WI38 (cell line): Measurements from ENCODE around the gene RASD1.
"Not testable (repeated sequence)": the region's sequence is repeated elsewhere in the genome, so short reads cannot be mapped to it uniquely, and the experiment has no call there.

Experiments
- H3K4me3 ChIP-seq: 2 replicates; pipeline ENCODE4 v1.5.1; 2011; ENCODE audit warnings: low read depth, mild to moderate bottlenecking, control low read depth, low read length
- TF ChIP-seq, protein P1 (sequence below): IDR thresholded peaks from 2 replicates; pipeline ENCODE4 v1.5.1; 2012; ENCODE audit warnings: low read depth, mild to moderate bottlenecking, control low read depth, low read length

Gene RASD1

DNA sequence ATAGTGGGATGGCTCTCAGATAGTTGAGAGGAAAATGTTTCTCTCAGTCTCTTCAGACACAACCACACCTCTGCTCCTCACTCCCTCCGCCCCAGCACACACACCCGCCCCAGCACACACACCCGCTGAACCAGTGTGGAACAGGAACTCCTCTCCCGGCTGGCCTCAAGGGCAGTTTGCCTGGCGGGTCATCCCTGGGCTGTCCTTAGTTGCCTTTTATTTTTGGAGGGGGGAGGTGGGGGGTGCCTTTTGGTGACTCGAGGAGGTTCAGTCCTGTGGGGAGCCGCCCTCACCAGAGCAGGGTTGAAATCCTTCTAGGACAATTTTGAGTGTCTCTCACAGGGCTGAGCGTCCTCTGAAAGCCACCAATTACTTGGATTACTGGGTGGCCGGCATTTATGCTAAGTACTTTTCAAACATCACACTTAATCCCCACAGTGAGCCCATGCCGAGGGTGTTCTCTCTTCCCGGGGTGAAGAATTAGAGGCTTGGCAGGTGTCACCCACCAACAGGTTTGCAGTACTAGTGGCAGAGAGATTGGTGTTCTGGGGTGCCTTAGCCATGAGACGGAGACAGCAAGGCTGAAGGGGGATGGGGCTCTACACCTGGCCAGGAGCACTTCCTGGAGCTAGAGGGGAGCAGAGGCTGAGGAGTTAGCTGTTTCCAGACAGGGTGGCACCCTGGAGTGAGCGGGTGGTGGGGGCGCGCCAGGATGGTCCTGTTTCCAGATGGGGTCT, 2.8 kb downstream of the RASD1 start:
- TF ChIP-seq, protein P1, sequence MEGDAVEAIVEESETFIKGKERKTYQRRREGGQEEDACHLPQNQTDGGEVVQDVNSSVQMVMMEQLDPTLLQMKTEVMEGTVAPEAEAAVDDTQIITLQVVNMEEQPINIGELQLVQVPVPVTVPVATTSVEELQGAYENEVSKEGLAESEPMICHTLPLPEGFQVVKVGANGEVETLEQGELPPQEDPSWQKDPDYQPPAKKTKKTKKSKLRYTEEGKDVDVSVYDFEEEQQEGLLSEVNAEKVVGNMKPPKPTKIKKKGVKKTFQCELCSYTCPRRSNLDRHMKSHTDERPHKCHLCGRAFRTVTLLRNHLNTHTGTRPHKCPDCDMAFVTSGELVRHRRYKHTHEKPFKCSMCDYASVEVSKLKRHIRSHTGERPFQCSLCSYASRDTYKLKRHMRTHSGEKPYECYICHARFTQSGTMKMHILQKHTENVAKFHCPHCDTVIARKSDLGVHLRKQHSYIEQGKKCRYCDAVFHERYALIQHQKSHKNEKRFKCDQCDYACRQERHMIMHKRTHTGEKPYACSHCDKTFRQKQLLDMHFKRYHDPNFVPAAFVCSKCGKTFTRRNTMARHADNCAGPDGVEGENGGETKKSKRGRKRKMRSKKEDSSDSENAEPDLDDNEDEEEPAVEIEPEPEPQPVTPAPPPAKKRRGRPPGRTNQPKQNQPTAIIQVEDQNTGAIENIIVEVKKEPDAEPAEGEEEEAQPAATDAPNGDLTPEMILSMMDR, result no peak
- no peak overlapping the region for H3K4me3 ChIP-seq

DNA sequence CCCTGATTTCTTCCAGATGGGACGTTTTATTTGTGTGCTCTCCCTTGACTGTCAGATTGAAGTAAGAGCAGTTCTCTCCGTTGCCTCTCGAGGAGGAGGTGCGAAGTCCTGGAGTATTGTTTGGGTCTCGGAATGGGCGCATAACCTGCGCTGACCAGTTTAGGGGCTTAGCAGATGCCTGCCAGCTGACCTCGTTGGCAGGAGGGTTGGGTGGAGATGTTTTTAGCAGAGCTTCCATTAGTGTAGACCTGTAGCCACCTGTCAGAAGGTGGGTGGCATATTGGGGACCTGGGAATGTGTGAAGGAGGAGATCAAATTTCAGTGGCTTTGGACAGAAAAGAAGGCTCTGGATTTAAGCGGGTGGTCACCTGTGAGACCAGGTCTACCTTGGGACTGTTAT, 3.6 kb downstream of the RASD1 start:
- TF ChIP-seq, protein P1, result no peak
- no peak overlapping the region for H3K4me3 ChIP-seq

DNA sequence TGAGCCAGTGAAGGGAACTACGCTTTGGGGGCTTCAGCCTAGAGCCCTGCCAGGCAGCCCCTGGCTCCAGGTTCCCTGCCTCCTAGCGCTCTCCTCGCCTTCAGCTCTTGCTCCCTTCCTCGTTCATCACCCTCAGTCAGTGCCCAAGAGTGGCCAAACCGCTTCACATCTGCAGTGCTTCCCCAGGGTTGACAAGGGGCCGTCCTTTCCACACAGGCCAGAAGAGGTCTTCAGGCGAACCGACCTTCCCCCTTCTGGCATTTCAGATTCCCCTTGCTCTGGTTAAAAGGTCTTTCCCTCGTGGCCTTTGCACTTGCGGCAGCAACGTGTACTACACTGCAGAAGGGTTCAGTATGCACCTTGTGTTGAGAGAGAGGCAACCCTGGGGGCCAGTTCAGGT, 4.1 kb downstream of the RASD1 start:
- TF ChIP-seq, protein P1, result no peak
- H3K4me3 ChIP-seq, result no peak overlapping the region

DNA sequence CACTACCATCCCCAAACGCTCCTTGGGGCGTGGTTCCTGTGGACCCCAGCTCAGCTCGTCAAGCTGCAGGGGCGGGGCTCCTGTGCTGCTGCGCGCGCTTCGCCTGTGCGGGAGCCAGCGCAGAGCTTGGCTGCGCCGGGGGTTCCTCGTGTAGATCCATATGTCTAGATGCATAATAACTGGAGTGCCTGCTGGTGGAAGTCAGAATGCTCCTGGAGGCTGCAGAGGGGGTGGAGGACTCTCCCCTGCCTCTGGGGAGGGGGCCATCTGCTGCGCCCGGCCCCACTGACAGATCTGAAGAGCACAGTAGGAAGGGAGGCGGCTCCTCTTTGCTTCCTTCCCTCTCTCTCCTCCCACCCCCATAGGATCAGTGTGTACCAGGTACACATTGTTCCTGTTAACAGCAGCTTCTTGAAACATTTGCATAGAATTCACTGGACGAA, 4.6 kb downstream of the RASD1 start:
- H3K4me3 ChIP-seq, result no peak overlapping the region
- TF ChIP-seq, protein P1, result no peak

DNA sequence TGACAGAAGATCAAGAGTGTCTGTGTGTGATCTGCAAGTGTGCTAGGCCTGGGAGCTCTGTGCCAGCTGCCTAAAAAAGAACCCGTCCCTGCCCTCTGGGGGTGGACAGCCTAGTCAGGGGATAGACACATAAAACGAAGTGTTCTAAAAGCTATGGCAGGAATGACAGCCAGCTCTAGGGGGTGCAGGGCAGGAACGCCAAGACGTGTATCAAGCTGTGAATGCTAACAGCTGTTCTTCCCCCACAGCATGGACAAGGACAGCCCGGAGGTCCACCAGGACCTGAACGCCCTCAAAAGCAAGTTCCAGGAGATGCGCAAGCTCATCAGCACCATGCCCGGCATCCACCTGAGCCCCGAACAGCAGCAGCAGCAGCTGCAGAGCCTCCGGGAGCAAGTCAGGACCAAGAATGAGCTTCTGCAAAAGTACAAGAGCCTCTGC, 5.1 kb downstream of the RASD1 start:
- TF ChIP-seq, protein P1, result no peak
- no peak overlapping the region for H3K4me3 ChIP-seq

DNA sequence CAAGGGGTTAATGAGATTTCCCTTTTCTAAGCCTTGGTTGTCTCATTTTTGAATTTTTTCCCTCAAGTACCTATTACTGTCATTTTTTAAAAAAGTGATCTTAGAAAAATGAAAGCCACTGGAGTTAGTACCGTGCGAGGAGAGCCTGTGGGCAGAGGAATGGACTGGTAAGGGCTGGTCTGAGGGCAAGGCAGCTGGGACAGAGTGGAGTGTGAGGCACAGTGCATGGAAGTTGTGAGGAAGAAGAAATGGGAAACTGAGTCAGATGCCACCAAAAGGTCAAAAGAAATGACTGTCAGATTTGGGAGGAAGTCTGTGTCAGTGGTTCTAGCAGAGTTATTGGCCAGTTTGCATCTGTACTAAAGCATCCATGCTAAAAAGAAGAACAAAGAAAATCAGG, 8.2 kb downstream of the RASD1 start:
- TF ChIP-seq, protein P1, result no peak
- H3K4me3 ChIP-seq, result no peak overlapping the region

DNA sequence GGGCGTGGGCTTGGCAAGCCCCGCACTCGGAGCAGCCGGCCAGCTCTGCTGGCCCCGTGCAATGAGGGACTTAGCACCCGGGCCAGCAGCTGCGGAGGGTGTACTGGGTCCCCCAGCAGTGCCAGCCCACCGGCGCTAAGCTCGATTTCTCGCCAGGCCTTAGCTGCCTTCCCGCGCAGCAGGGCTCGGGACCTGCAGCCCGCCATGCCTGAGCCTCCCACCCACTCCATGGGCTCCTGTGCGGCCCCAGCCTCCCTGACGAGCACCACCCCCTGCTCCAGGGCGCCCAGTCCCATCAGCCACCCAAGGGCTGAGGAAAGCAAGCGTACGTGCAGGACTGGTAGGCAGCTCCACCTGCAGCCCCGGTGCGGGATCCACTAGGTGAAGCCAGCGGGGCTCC, 9.8 kb downstream of the RASD1 start:
- H3K4me3 ChIP-seq, result not testable (repeated sequence)

DNA sequence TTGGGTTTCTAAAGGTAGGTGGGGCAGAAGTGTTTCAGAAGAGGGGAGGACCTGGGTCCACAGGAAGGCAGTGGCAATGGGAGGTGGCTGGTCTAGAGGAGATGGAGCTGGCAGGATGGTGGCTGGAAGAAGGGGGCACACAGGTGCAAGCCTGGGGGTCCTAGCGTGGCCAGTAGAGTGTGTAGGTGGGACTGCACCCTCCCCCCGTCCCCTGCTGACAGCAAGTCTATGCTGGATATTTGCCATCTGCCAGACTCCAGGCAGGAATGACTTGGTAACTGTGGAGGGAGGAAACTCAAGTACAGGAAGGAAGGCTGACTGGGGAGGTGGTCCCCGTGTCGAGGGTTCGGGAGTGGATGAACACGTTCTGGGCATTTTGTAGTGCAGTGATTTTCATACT, 10.8 kb downstream of the RASD1 start:
- TF ChIP-seq, protein P1, result no peak
- H3K4me3 ChIP-seq, result no peak overlapping the region
